Activated T-helper 2 cell treated with anti-CD3 and anti-CD28 coated beads, Interferon-gamma antibody, Interleukin-2, Interleukin-4, amounts not matched to agents 10 μg/mL and 5 μg/mL and 100 μg/mL, durations not matched to agents 14 hours and 24 hours and 36 hours (primary cell): Measurements from ENCODE around the gene MXRA5. TPM values are rescaled to one million over a fixed set of nuclear protein-coding genes. Genes with fewer than 3 reads are reported as not detected.
"Not testable (repeated sequence)": the region's sequence is repeated elsewhere in the genome, so short reads cannot be mapped to it uniquely, and the experiment has no call there.

Experiments
- DNase-seq: peaks from one replicate; pipeline ENCODE4 v3.0.0; 2021; ENCODE audit warnings: low spot score
- H3K27ac Mint-ChIP-seq: one replicate; pipeline ENCODE4 v1.8.0; 2021; ENCODE audit warnings: mixed read lengths
- H3K27me3 Mint-ChIP-seq: one replicate; pipeline ENCODE4 v1.8.0; 2021; ENCODE audit warnings: low read depth, mixed read lengths
- H3K36me3 Mint-ChIP-seq: one replicate; pipeline ENCODE4 v1.8.0; 2021; ENCODE audit warnings: low read depth, mixed read lengths
- H3K4me1 Mint-ChIP-seq: one replicate; pipeline ENCODE4 v1.8.0; 2021; ENCODE audit warnings: low read depth, mixed read lengths
- H3K4me3 Mint-ChIP-seq: one replicate; pipeline ENCODE4 v1.8.0; 2021; ENCODE audit warnings: low read depth, mild to moderate bottlenecking, moderate library complexity, mixed read lengths
- H3K9me3 Mint-ChIP-seq: one replicate; pipeline ENCODE4 v1.8.0; 2021; ENCODE audit warnings: mixed read lengths
- intact Hi-C: fragments of 100-400 bp; cut with micrococcal nuclease; formaldehyde crosslinking; loops from one replicate; pipeline ENCODE4 v1.15.1; 2023
- total RNA-seq: library from RNA; stranded (reverse); gene quantifications from 2 replicates; pipeline ENCODE4 v1.2.3, GENCODE V29; 2022

The MXRA5 gene
- total RNA-seq, 1 donor from 2014 or later: not detected

DNA sequence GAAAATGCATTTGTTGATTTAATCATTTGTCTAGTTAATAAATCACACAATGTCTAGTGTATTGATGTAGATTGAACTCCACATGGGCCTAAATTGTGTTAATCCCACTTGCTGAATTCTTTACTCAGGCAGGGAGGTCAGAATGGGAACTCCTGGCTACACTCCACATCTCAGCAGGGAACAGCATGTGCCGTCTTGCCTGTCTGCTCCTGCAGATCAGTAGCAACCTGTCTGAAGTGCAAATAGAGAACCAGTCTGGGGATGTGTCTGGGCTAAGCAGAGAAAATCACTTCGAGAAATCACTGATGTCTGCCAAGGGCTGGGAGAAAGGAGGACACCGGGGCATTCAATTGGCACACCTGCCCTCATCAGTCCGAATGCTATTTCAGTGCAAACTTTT lies 16.5 kb upstream of the MXRA5 start:
- H3K4me3 Mint-ChIP-seq: no peak overlapping the region
- intact Hi-C loops: no loop called here
- H3K27me3 Mint-ChIP-seq: no peaks in the 10 kb centered on the region
- no peaks in the 10 kb centered on the region for H3K36me3 Mint-ChIP-seq
- no peak overlapping the region for H3K27ac Mint-ChIP-seq
- no peak for DNase-seq
- H3K4me1 Mint-ChIP-seq: no peaks in the 10 kb centered on the region
- no peaks in the 10 kb centered on the region for H3K9me3 Mint-ChIP-seq

DNA sequence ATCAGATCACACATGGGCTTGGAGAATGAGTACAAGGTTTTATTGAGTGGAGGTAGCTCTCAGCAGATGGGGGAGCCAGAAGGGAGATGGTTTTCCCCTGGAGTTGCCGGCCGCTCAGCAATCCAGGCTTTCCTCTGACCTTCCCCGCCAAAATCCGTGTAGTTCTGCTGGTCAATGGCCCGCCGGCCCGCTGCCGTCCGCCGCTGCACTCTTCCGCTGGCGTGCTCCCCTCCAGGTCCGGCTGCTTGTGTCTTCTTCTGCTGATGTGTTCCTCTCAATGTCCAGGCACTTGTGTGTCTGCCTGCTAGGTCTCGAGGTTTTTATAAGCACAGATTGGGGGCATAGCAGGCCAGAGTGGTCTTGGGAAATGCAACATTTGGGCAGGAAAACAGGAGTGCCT lies 14.4 kb upstream of the MXRA5 start:
- H3K9me3 Mint-ChIP-seq: no peaks in the 10 kb centered on the region
- H3K27ac Mint-ChIP-seq: no peak overlapping the region
- no peaks in the 10 kb centered on the region for H3K4me1 Mint-ChIP-seq
- H3K4me3 Mint-ChIP-seq: no peak overlapping the region
- no peak for DNase-seq
- no peaks in the 10 kb centered on the region for H3K27me3 Mint-ChIP-seq
- no peaks in the 10 kb centered on the region for H3K36me3 Mint-ChIP-seq
- intact Hi-C loops: no loop called here

DNA sequence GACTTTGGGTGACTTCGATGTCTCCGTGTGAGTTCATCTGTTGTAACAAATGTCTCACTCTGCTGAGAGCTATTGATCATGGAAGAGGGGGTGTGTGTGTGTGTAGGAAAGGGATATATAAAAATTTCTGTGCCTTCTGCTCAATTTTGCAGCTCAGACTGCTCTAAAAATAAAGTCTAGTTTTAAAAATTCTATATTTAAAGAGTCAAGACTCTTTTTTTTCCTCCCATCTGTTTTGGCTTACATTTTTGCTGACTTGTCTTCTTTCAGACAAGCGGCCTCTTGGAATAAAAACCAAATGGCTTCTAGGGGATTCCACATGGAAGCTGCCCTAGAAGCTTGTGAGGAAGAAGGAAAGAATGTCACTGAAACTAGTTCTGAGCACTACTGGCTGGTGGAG lies 6.3 kb upstream of the MXRA5 start:
- H3K27ac Mint-ChIP-seq, intact Hi-C loops: not testable (repeated sequence)

DNA sequence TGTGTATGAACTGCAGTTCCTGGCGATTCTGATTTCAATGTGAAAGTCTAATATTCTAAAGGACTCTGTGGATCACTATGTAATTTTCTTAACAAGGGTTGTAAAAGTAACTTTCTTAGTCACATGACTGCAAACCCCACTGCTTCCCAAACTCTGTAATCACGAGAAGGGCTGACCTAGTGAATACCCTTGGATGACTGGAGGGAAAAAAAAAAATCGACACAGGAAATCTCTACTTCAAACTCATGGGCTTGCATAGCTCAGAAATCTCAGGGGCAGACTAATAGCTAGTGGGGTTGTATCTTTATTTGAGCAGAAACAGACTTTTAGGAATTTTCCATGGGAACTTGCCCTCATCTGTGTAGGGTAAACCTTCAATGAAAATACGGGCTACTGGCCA lies 4.8 kb upstream of the MXRA5 start:
- intact Hi-C loops: no loop called here
- Mint-ChIP-seq H3K4me1 (no peaks in the 10 kb centered on the region), H3K4me3 (no peak overlapping the region), H3K36me3 (no peaks in the 10 kb centered on the region), H3K27ac (no peak overlapping the region), H3K27me3 (no peaks in the 10 kb centered on the region), H3K9me3 (no peaks in the 10 kb centered on the region)
- no peak for DNase-seq

More for the DNA sequence above, 6.3 kb upstream of the MXRA5 start:
- H3K9me3 Mint-ChIP-seq, H3K4me1 Mint-ChIP-seq, H3K27me3 Mint-ChIP-seq, H3K4me3 Mint-ChIP-seq, H3K36me3 Mint-ChIP-seq, DNase-seq: not testable (repeated sequence)

DNA sequence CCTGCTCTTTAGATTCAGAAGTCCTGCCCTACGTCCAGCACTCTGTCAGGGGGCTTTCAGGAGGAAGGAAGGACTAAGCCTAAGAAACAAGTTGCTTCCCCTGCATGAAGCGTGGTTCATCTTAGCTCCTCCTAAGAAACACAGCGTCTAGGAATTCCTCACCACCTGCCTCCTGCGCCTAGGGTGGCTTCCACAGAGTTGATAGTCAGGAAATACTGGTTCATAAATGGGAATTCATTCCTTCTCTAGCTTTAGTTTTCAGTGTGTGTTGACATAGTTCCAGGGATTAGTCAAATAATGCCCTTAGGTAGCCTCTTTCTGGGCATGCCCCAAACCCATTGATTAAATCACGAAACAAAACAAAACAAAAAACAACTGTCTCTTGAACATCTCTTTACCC lies 1.7 kb upstream of the MXRA5 start:
- no peaks in the 10 kb centered on the region for H3K4me1 Mint-ChIP-seq
- H3K27me3 Mint-ChIP-seq: peaks cover 5% of the 10 kb centered on the region
- no peak for DNase-seq
- no peaks in the 10 kb centered on the region for H3K36me3 Mint-ChIP-seq
- H3K27ac Mint-ChIP-seq: no peak overlapping the region
- no peak overlapping the region for H3K4me3 Mint-ChIP-seq
- H3K9me3 Mint-ChIP-seq: no peaks in the 10 kb centered on the region
- intact Hi-C loops: no loop called here

DNA sequence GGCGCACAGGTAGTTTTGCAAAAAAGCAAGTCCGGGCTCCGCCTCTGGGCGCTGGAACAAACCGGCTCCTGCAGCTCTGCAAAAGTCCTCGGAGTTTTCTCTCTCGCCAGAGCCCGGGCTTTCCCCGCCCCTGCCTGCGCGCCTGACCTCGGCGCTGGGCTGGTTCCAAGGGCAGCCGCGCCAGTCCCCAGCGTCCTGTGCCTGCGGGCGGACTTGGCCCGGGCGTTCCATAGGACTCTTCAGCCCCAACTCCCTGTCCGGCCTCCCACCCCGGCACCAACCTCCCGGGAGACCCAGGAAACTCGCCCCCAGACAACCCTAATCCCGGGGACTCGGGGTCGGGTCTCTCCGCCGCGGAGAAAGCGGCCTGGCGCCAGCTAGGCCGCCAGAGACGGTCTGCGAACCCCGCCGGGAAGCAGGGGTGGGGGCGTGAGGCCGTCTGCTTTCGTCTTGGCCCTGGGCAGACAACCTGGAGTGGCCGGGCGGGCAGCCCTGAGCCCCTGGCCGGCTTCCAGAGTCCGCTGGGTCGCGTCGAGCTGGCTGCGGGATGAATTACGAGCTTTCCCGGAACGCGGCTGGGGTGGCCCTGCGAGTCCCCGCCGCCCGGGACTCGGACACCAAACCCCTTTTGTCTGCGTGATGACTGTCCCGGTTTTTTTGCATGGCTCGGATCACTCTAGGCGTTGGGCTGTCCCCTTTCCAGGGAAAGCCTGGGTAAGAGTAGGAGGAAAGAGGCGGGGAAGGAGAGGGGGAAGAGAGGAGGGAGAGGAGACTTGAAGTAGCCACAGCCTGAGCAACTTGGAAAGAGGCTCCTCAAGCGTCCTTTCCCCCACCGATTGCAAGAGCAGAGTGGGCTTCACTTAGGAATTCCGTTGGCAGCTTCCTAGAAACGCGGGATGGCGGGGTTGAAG lies 916 bp downstream of the MXRA5 start:
- Mint-ChIP-seq H3K4me3 (no peak overlapping the region), H3K27me3 (peaks cover 5% of the 10 kb centered on the region), H3K27ac (no peak overlapping the region), H3K9me3 (no peaks in the 10 kb centered on the region), H3K36me3 (no peaks in the 10 kb centered on the region), H3K4me1 (no peaks in the 10 kb centered on the region)
- intact Hi-C loops: no loop called here
- no peak for DNase-seq

DNA sequence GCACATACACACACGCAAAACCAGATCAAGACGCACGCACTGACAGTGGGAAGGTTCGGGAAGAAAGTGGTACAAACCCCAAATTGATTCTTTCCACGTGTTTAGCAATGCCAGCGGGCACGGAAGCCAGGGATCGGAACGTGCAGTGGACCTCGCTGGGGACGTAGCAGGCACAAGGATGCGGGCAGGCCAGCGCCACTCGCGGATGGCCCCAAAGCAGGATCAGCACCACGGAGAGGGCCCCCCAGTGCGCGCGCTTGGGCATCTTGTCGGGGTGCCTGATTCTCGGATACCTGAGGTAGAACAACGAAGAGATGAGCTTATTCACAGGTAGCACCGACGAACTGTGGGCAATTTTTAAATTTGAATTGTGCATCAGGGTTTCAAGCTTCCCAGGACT lies 2.9 kb downstream of the MXRA5 start:
- DNase-seq, H3K9me3 Mint-ChIP-seq, H3K4me1 Mint-ChIP-seq, H3K4me3 Mint-ChIP-seq, intact Hi-C loops, H3K27ac Mint-ChIP-seq, H3K27me3 Mint-ChIP-seq, H3K36me3 Mint-ChIP-seq: not testable (repeated sequence)

DNA sequence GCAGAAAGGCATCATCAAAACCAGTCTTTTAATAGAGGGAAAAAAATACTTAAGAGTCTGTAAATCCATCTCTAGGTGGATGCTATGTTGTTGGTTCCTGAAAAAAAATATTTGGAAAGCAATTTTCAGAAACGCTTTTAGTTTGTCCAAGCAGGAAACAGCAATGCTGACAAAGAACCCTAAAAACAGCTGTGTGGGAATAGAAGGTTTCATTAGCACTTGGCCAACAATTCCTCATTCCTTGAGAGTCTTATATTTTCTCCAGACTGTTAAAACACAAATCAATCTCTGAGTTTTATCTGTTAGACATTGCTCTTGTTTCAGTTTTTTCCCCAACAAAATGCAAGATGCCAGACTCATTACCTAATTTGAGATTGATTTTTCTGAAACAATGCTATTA lies 6.4 kb downstream of the MXRA5 start:
- intact Hi-C loops: no loop called here
- Mint-ChIP-seq H3K9me3 (no peaks in the 10 kb centered on the region), H3K27ac (no peak overlapping the region), H3K4me3 (no peak overlapping the region), H3K36me3 (no peaks in the 10 kb centered on the region), H3K27me3 (peaks cover 5% of the 10 kb centered on the region), H3K4me1 (no peaks in the 10 kb centered on the region)
- DNase-seq: no peak

DNA sequence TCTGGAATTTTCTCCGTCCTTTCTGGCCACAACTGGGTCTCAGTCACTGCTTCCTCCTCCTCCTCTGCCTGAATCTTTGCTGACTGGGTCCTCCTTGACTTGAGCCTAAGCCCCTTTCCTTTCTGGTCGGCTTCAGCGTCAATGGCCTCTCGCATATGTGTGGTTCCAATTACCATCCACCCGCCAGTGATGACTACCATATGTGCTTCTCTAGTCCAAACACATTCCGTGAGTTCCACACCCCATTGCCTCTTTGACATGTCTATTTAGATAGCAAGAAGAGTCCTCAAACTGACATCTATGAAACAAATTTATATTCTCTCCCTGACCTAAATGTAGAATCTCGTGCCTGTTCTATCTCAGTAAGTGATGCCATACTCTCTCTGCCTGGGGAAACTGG lies 19.8 kb downstream of the MXRA5 start:
- H3K36me3 Mint-ChIP-seq: no peaks in the 10 kb centered on the region
- DNase-seq: no peak
- no peak overlapping the region for H3K4me3 Mint-ChIP-seq
- no peaks in the 10 kb centered on the region for H3K27me3 Mint-ChIP-seq
- intact Hi-C loops: no loop called here
- H3K9me3 Mint-ChIP-seq: no peaks in the 10 kb centered on the region
- no peaks in the 10 kb centered on the region for H3K4me1 Mint-ChIP-seq
- H3K27ac Mint-ChIP-seq: no peak overlapping the region

DNA sequence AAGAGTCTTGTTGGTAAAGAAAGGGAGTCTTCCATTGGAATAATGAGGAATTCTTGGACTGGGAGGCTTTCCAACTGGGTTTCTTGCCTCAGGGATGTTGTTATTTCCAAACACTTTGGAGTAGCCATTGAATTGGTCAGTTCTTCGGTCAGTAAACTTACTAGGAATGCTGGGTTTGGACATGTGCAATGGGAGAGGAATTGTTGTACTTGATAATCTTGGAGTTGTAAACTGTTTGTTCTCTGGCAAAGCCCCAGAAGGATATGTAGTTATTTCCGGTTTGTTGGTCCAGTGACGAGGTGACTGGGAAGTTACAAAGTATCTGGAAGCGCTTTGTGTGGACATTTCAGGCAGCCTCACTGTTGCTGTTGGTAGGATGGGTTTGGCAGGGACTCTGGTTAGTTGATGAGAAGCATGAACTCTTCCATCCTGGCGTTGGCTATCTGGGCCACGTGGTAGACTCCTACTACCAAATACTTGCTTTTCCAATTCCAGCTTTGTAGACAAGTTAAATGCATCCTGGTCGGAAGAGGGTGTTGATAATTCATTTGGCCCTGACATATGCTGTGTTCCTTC lies 25.9 kb downstream of the MXRA5 start:
- no peaks in the 10 kb centered on the region for H3K9me3 Mint-ChIP-seq
- H3K36me3 Mint-ChIP-seq: no peaks in the 10 kb centered on the region
- intact Hi-C loops: no loop called here
- no peak overlapping the region for H3K4me3 Mint-ChIP-seq
- DNase-seq: no peak
- no peak overlapping the region for H3K27ac Mint-ChIP-seq
- H3K27me3 Mint-ChIP-seq: no peaks in the 10 kb centered on the region
- H3K4me1 Mint-ChIP-seq: no peaks in the 10 kb centered on the region

DNA sequence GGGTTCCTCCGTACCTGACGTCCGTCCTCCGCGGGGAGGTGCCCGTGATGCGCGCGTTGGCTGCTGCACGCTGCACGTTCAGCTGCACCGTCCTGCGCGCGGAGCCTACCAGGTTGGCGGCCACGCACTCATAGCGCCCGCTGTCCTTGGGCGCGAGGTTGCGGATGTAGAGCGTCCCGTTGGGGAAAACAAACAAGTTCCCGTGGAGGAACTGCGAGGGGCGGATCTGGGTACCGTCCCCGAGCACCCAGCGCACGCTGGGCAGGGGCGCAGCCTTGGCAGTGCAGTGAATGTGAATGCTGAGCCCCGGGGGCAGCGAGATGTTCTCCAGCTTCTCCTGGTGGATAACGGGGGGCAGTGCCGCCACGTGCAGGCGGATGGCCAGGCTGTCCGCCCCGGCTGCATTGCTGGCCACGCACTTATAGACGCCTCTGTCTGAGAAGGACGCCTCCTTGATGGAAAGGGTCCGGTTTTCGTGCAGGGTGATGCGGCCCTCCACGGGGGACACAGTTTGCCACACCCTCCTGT lies 29.2 kb downstream of the MXRA5 start:
- no peaks in the 10 kb centered on the region for H3K4me1 Mint-ChIP-seq
- intact Hi-C loops: no loop called here

DNA sequence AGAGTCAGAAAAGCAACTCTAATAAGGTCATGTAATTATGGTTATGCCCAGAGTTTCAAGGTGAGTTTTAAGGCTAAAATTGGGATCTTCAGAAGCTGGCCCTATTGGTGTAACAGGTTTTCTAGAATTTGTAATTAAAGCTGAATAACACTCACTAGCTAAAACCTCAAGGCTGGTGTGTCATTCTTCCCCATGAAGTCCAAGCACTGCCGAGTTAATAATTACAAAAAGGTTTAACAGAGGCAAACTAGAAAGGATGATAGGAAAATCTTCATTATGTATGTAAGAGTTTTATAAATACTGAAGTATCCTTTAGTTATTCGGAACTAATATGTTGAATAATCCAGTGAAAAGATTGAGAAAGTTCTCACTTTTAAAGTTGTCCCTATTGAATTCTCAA lies 34.3 kb downstream of the MXRA5 start:
- Mint-ChIP-seq H3K9me3 (peaks cover 15% of the 10 kb centered on the region), H3K27ac (no peak overlapping the region), H3K36me3 (no peaks in the 10 kb centered on the region), H3K27me3 (no peaks in the 10 kb centered on the region), H3K4me3 (no peak overlapping the region), H3K4me1 (no peaks in the 10 kb centered on the region)
- intact Hi-C loops: no loop called here
- DNase-seq: no peak

More for the DNA sequence above, 29.2 kb downstream of the MXRA5 start:
- H3K9me3 Mint-ChIP-seq: peaks cover 11% of the 10 kb centered on the region
- H3K27ac Mint-ChIP-seq: no peak overlapping the region
- H3K36me3 Mint-ChIP-seq: no peaks in the 10 kb centered on the region
- no peak for DNase-seq
- no peak overlapping the region for H3K4me3 Mint-ChIP-seq
- H3K27me3 Mint-ChIP-seq: no peaks in the 10 kb centered on the region

DNA sequence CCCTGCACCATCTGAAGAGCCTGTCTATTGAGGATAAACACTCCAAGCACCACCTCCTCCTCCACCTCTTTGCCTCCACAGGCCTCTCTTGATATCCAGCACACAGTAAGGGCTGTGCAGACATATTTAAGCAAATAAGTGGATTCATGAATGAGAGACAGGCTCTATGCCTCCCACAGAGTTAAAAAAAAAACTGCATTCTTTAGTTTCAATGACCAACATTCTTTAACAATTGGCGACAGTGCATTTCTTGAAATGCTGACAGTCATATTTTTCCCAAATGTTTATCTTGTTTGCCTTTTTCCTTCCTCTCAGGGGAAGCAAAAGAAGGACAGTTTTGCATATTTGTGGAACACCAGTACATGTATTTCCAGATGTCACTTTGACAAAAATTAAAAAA lies 38.6 kb downstream of the MXRA5 start:
- Mint-ChIP-seq H3K4me1 (no peaks in the 10 kb centered on the region), H3K27ac (no peak overlapping the region), H3K36me3 (no peaks in the 10 kb centered on the region), H3K27me3 (no peaks in the 10 kb centered on the region), H3K4me3 (no peak overlapping the region), H3K9me3 (peaks cover 7% of the 10 kb centered on the region)
- DNase-seq: no peak
- intact Hi-C loops: no loop called here
